HepG2 (cell line): ENCODE results near the gene NAALADL1.

ENCODE experiments used
- ASH2L ChIP-seq: fragments of 300-600, 200-600 bp; sonication (generic); IDR thresholded peaks from 2 replicates; pipeline ENCODE4 v1.7.0; 2017; ENCODE audit warnings: low read depth, mild to moderate bottlenecking, moderate library complexity, mixed read lengths, low read length; ENCODE audit not compliant: insufficient read length
- DR1 ChIP-seq: sonication (generic); formaldehyde crosslinking; IDR thresholded peaks from 2 replicates; pipeline ENCODE4 v1.8.0; 2021; ENCODE audit warnings: mild to moderate bottlenecking, missing genetic modification reagents, inconsistent platforms
- POLR2AphosphoS2 ChIP-seq: IDR thresholded peaks from 2 replicates; pipeline ENCODE4 v1.6.1; 2011; ENCODE audit warnings: low read depth, low read length, improper control_type of control experiment
- RAD51 ChIP-seq: fragments of 450-650 bp; IDR thresholded peaks from 2 replicates; pipeline ENCODE4 v1.6.1; 2016; ENCODE audit warnings: borderline replicate concordance
- SETDB1 ChIP-seq: sonication (generic); formaldehyde crosslinking; IDR thresholded peaks from 2 replicates; pipeline ENCODE4 v1.5.1; 2020; ENCODE audit warnings: missing genetic modification reagents, mild to moderate bottlenecking, borderline replicate concordance
- ZBTB21 ChIP-seq: sonication (generic); formaldehyde crosslinking; IDR thresholded peaks from 2 replicates; pipeline ENCODE4 v1.4.0; 2020; ENCODE audit warnings: missing genetic modification reagents
- ZFX ChIP-seq: sonication (generic); formaldehyde crosslinking; IDR thresholded peaks from 2 replicates; pipeline ENCODE4 v1.4.0; 2020; ENCODE audit warnings: mild to moderate bottlenecking, low read depth, missing genetic modification reagents, moderate library complexity
- ZFY ChIP-seq: sonication (generic); formaldehyde crosslinking; IDR thresholded peaks from 2 replicates; pipeline ENCODE4 v1.4.0; 2020; ENCODE audit warnings: missing genetic modification reagents
- ZNF44 ChIP-seq: sonication (generic); formaldehyde crosslinking; IDR thresholded peaks from 2 replicates; pipeline ENCODE4 v1.5.1; 2020; ENCODE audit warnings: mild to moderate bottlenecking, missing genetic modification reagents
- ZNF747 ChIP-seq: sonication (generic); formaldehyde crosslinking; IDR thresholded peaks from 2 replicates; pipeline ENCODE4 v1.8.1; 2023; ENCODE audit warnings: missing genetic modification reagents, mild to moderate bottlenecking, borderline replicate concordance
- TF ChIP-seq, protein P1 (sequence below): IDR thresholded peaks from 2 replicates; pipeline ENCODE4 v1.6.1; 2012; ENCODE audit warnings: inconsistent platforms
- TF ChIP-seq, protein P2 (sequence below): sonication (generic); formaldehyde crosslinking; IDR thresholded peaks from 2 replicates; pipeline ENCODE4 v1.4.0; 2020; ENCODE audit warnings: missing genetic modification reagents
- TF ChIP-seq, protein P3 (sequence below): sonication (generic); formaldehyde crosslinking; IDR thresholded peaks from 2 replicates; pipeline ENCODE4 v1.4.0; 2020; ENCODE audit warnings: missing genetic modification reagents, borderline replicate concordance
- TF ChIP-seq, protein P4 (sequence below): sonication (generic); formaldehyde crosslinking; IDR thresholded peaks from 2 replicates; pipeline ENCODE4 v1.4.0; 2020; ENCODE audit warnings: missing genetic modification reagents

DNA sequence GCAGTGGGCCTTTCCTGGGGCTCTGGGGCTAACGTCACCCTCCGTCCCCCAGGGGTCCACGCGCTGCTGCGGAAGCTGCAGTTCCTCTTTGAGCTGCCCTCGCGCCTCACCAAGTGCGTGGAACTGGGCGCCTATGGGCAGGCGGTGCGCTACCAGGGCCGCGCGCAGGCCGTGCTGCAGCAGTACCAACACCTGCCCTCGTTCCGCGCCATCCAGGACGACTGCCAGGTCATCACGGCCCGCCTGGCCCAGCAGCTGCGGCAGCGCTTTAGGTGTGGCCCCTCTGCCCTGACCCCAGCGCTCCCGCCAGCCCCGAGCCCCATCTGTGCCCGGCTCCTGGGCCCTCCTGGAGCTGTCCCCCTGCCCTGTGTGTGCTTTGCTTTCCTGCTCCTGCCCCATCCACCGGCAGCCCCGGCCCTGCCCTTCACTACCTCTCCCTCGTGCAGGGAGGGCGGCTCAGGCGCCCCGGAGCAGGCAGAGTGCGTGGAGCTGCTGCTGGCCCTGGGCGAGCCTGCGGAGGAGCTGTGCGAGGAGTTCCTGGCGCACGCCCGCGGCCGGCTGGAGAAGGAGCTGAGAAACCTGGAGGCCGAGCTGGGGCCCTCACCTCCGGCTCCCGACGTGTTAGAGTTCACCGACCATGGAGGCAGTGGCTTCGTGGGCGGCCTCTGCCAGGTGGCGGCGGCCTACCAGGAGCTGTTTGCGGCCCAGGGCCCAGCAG lies 49.6 kb upstream of the NAALADL1 start:
- TF ChIP-seq RAD51 (no peak), ZNF44 (CRISPR knock-in tag) (no peak), ZFY (CRISPR knock-in tag) (no peak), ASH2L (no peak), ZBTB21 (CRISPR knock-in tag) (no peak), ZFX (CRISPR knock-in tag) (no peak), ZNF747 (CRISPR knock-in tag) (no peak), SETDB1 (CRISPR knock-in tag) (no peak), DR1 (no peak), POLR2AphosphoS2 (no peak)
- TF ChIP-seq, protein P1, sequence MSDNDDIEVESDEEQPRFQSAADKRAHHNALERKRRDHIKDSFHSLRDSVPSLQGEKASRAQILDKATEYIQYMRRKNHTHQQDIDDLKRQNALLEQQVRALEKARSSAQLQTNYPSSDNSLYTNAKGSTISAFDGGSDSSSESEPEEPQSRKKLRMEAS: no peak
- TF ChIP-seq, protein P2, sequence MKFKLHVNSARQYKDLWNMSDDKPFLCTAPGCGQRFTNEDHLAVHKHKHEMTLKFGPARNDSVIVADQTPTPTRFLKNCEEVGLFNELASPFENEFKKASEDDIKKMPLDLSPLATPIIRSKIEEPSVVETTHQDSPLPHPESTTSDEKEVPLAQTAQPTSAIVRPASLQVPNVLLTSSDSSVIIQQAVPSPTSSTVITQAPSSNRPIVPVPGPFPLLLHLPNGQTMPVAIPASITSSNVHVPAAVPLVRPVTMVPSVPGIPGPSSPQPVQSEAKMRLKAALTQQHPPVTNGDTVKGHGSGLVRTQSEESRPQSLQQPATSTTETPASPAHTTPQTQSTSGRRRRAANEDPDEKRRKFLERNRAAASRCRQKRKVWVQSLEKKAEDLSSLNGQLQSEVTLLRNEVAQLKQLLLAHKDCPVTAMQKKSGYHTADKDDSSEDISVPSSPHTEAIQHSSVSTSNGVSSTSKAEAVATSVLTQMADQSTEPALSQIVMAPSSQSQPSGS (CRISPR knock-in tag): no peak
- TF ChIP-seq, protein P3, sequence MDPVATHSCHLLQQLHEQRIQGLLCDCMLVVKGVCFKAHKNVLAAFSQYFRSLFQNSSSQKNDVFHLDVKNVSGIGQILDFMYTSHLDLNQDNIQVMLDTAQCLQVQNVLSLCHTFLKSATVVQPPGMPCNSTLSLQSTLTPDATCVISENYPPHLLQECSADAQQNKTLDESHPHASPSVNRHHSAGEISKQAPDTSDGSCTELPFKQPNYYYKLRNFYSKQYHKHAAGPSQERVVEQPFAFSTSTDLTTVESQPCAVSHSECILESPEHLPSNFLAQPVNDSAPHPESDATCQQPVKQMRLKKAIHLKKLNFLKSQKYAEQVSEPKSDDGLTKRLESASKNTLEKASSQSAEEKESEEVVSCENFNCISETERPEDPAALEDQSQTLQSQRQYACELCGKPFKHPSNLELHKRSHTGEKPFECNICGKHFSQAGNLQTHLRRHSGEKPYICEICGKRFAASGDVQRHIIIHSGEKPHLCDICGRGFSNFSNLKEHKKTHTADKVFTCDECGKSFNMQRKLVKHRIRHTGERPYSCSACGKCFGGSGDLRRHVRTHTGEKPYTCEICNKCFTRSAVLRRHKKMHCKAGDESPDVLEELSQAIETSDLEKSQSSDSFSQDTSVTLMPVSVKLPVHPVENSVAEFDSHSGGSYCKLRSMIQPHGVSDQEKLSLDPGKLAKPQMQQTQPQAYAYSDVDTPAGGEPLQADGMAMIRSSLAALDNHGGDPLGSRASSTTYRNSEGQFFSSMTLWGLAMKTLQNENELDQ (CRISPR knock-in tag): no peak
- TF ChIP-seq, protein P4, sequence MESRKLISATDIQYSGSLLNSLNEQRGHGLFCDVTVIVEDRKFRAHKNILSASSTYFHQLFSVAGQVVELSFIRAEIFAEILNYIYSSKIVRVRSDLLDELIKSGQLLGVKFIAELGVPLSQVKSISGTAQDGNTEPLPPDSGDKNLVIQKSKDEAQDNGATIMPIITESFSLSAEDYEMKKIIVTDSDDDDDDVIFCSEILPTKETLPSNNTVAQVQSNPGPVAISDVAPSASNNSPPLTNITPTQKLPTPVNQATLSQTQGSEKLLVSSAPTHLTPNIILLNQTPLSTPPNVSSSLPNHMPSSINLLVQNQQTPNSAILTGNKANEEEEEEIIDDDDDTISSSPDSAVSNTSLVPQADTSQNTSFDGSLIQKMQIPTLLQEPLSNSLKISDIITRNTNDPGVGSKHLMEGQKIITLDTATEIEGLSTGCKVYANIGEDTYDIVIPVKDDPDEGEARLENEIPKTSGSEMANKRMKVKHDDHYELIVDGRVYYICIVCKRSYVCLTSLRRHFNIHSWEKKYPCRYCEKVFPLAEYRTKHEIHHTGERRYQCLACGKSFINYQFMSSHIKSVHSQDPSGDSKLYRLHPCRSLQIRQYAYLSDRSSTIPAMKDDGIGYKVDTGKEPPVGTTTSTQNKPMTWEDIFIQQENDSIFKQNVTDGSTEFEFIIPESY (CRISPR knock-in tag): no peak
